ENCODE measurements around the gene C11orf97. TPM values are rescaled to one million over a fixed set of nuclear protein-coding genes. Genes with fewer than 3 reads are reported as not detected.

The C11orf97 gene
- total RNA-seq, 1 donor from 2014 or later = not detected

- Mint-ChIP-seq H3K4me1 (ENCODE audit: low read depth, unreplicated experiment) (peaks cover 14% of the 10 kb centered on the region), H3K4me3 (ENCODE audit: unreplicated experiment) (no peak overlapping the region), H3K27ac (ENCODE audit: unreplicated experiment) (no peak overlapping the region), H3K9me3 (ENCODE audit: unreplicated experiment) (peaks cover 3% of the 10 kb centered on the region), H3K36me3 (ENCODE audit: low read depth, unreplicated experiment) (no peaks in the 10 kb centered on the region), H3K27me3 (ENCODE audit: low read depth, unreplicated experiment) (peaks cover 2% of the 10 kb centered on the region)
- H2AFZ ChIP-seq (ENCODE audit: low read depth, low read length) = no peak overlapping the region
- H3K9ac ChIP-seq (ENCODE audit: low read length) = no peak overlapping the region
- no peaks in the 10 kb centered on the region for H3K9me3 ChIP-seq (ENCODE audit: insufficient read depth, low read depth, low read length)
- H3K4me2 ChIP-seq (ENCODE audit: low read length) = no peak overlapping the region
- H3K36me3 ChIP-seq (ENCODE audit: insufficient read depth, low read length) = no peaks in the 10 kb centered on the region
- no peak for FAIRE-seq
- no peak overlapping the region for H3K4me3 ChIP-seq (ENCODE audit: insufficient read depth, low read depth, low read length)
- H3K27me3 ChIP-seq (ENCODE audit: insufficient read depth, low read length) = no peaks in the 10 kb centered on the region
- H3K79me2 ChIP-seq (ENCODE audit: insufficient read depth, low read length) = no peaks in the 10 kb centered on the region
- no peaks in the 10 kb centered on the region for H4K20me1 ChIP-seq (ENCODE audit: insufficient read depth, low read length)
- no peaks in the 10 kb centered on the region for H3K4me1 ChIP-seq (ENCODE audit: insufficient read depth, low read length)
- TF ChIP-seq CTCF (IDR thresholded peaks at IDR 0.05; ENCODE audit: insufficient read depth, low read depth, low read length) (no peak), EZH2 (IDR thresholded peaks at IDR 0.05; ENCODE audit: insufficient read depth, low read length) (no peak)
- no peak for DNase-seq (ENCODE audit: low read depth)
- H3K27ac ChIP-seq (ENCODE audit: low read depth, low read length) = no peak overlapping the region
These were observed 12.1 kb downstream of the C11orf97 start for GRCh38 chr11:94524341-94524740.

- H2AFZ ChIP-seq (ENCODE audit: low read depth, low read length) = peak overlapping the region; percentile 67
- peak; percentile 65 for DNase-seq (ENCODE audit: low read depth)
- no peak overlapping the region for H3K4me3 Mint-ChIP-seq (ENCODE audit: unreplicated experiment)
These were observed 13.5 kb downstream of the C11orf97 start for GRCh38 chr11:94525546-94526324.

More at GRCh38 chr11:94525546-94526324, 13.5 kb downstream of the C11orf97 start:
- no peaks in the 10 kb centered on the region for H3K79me2 ChIP-seq (ENCODE audit: insufficient read depth, low read length)
- peaks cover 14% of the 10 kb centered on the region for H3K4me1 Mint-ChIP-seq (ENCODE audit: low read depth, unreplicated experiment)
- peak overlapping the region; percentile 25 for H3K4me2 ChIP-seq (ENCODE audit: low read length)
- H3K9me3 Mint-ChIP-seq (ENCODE audit: unreplicated experiment) = peaks cover 3% of the 10 kb centered on the region
- peaks cover 2% of the 10 kb centered on the region for H3K27me3 Mint-ChIP-seq (ENCODE audit: low read depth, unreplicated experiment)
- no peak overlapping the region for H3K4me3 ChIP-seq (ENCODE audit: insufficient read depth, low read depth, low read length)
- no peak for FAIRE-seq
- no peak overlapping the region for H3K27ac Mint-ChIP-seq (ENCODE audit: unreplicated experiment)
- H3K9me3 ChIP-seq (ENCODE audit: insufficient read depth, low read depth, low read length) = no peaks in the 10 kb centered on the region
- no peaks in the 10 kb centered on the region for H4K20me1 ChIP-seq (ENCODE audit: insufficient read depth, low read length)
- H3K9ac ChIP-seq (ENCODE audit: low read length) = no peak overlapping the region
- no peaks in the 10 kb centered on the region for H3K36me3 ChIP-seq (ENCODE audit: insufficient read depth, low read length)
- no peaks in the 10 kb centered on the region for H3K36me3 Mint-ChIP-seq (ENCODE audit: low read depth, unreplicated experiment)
- H3K4me1 ChIP-seq (ENCODE audit: insufficient read depth, low read length) = no peaks in the 10 kb centered on the region
- no peak overlapping the region for H3K27ac ChIP-seq (ENCODE audit: low read depth, low read length)
- TF ChIP-seq EZH2 (IDR thresholded peaks at IDR 0.05; ENCODE audit: insufficient read depth, low read length) (no peak), CTCF (IDR thresholded peaks at IDR 0.05; ENCODE audit: insufficient read depth, low read depth, low read length) (no peak)
- no peaks in the 10 kb centered on the region for H3K27me3 ChIP-seq (ENCODE audit: insufficient read depth, low read length)

All from astrocyte (in vitro differentiated cells and primary cell).